Measurements from ENCODE around the gene TGFB3. TPM values are rescaled to one million over a fixed set of nuclear protein-coding genes. Genes with fewer than 3 reads are reported as not detected.

Gene TGFB3
- total RNA-seq, 1 experiment from 2014 or later: 10.0 TPM

GRCh38 chr14:75995372-75996041 is 13.7 kb upstream of the TGFB3 start:
- H3K27me3 ChIP-seq (ENCODE audit: low read length): no peaks in the 10 kb centered on the region
- no peak overlapping the region for H3K9ac ChIP-seq (ENCODE audit: low read length)
- H3K4me1 ChIP-seq (ENCODE audit: low read length): peaks cover 14% of the 10 kb centered on the region
- no peak for DNase-seq
- H3K4me3 ChIP-seq (ENCODE audit: low read length): no peak overlapping the region
- H3K27ac ChIP-seq (ENCODE audit: low read length): no peak overlapping the region
- H3K9me2 ChIP-seq (replicated peaks; ENCODE audit: insufficient read depth, low read length): no peaks in the 10 kb centered on the region
- H3K9me3 ChIP-seq (ENCODE audit: low read length): no peaks in the 10 kb centered on the region
- no peak overlapping the region for H2AFZ ChIP-seq (ENCODE audit: low read length)
- no peaks in the 10 kb centered on the region for H3K79me2 ChIP-seq (ENCODE audit: low read length)
- peaks cover 4% of the 10 kb centered on the region; the same call in 1 of the 2 replicates for H3K36me3 ChIP-seq (ENCODE audit: insufficient read depth, low read length)
- H3K4me2 ChIP-seq (ENCODE audit: low read depth, low read length, poor library complexity, severe bottlenecking): no peak overlapping the region
- H4K20me1 ChIP-seq (ENCODE audit: insufficient read depth, low read depth, low read length): no peaks in the 10 kb centered on the region

GRCh38 chr14:75993567-75994041 is 11.8 kb upstream of the TGFB3 start:
- DNase-seq: peak; percentile 73

GRCh38 chr14:75991753-75992152 is 10.0 kb upstream of the TGFB3 start:
- H3K9me3 ChIP-seq (ENCODE audit: low read length): no peaks in the 10 kb centered on the region
- no peak overlapping the region for H2AFZ ChIP-seq (ENCODE audit: low read length)
- no peak overlapping the region for H3K4me2 ChIP-seq (ENCODE audit: low read depth, low read length, poor library complexity, severe bottlenecking)
- H3K9me2 ChIP-seq (replicated peaks; ENCODE audit: insufficient read depth, low read length): no peaks in the 10 kb centered on the region
- H3K9ac ChIP-seq (ENCODE audit: low read length): no peak overlapping the region
- H3K27me3 ChIP-seq (ENCODE audit: low read length): no peaks in the 10 kb centered on the region
- no peaks in the 10 kb centered on the region for H4K20me1 ChIP-seq (ENCODE audit: insufficient read depth, low read depth, low read length)
- H3K4me3 ChIP-seq (ENCODE audit: low read length): no peak overlapping the region
- DNase-seq: no peak
- H3K79me2 ChIP-seq (ENCODE audit: low read length): no peaks in the 10 kb centered on the region
- H3K27ac ChIP-seq (ENCODE audit: low read length): no peak overlapping the region
- H3K36me3 ChIP-seq (ENCODE audit: insufficient read depth, low read length): no peaks in the 10 kb centered on the region
- H3K4me1 ChIP-seq (ENCODE audit: low read length): peaks cover 17% of the 10 kb centered on the region

More at GRCh38 chr14:75993567-75994041, 11.8 kb upstream of the TGFB3 start:
- Histone ChIP-seq H3K9ac (ENCODE audit: low read length) (peak overlapping the region; percentile 26; the same call in 1 of the 2 replicates), H3K4me3 (ENCODE audit: low read length) (no peak overlapping the region), H3K4me2 (ENCODE audit: low read depth, low read length, poor library complexity, severe bottlenecking) (peak overlapping the region; percentile 8), H3K36me3 (ENCODE audit: insufficient read depth, low read length) (peaks cover 4% of the 10 kb centered on the region; the same call in 1 of the 2 replicates), H3K27me3 (ENCODE audit: low read length) (no peaks in the 10 kb centered on the region), H3K9me3 (ENCODE audit: low read length) (no peaks in the 10 kb centered on the region), H3K27ac (ENCODE audit: low read length) (peak overlapping the region; percentile 22), H4K20me1 (ENCODE audit: insufficient read depth, low read depth, low read length) (no peaks in the 10 kb centered on the region), H3K79me2 (ENCODE audit: low read length) (no peaks in the 10 kb centered on the region), H3K9me2 (replicated peaks; ENCODE audit: insufficient read depth, low read length) (no peaks in the 10 kb centered on the region), H3K4me1 (ENCODE audit: low read length) (peaks cover 14% of the 10 kb centered on the region), H2AFZ (ENCODE audit: low read length) (peak overlapping the region; percentile 60; the same call in 1 of the 2 replicates)

- no peaks in the 10 kb centered on the region for H4K20me1 ChIP-seq (ENCODE audit: insufficient read depth, low read depth, low read length)
These were observed 8.5 kb upstream of the TGFB3 start for GRCh38 chr14:75990297-75990696.

GRCh38 chr14:75989134-75989533 is 7.3 kb upstream of the TGFB3 start:
- Histone ChIP-seq H3K79me2 (ENCODE audit: low read length) (peaks cover 5% of the 10 kb centered on the region; the same call in 1 of the 2 replicates), H3K9me3 (ENCODE audit: low read length) (no peaks in the 10 kb centered on the region), H3K27me3 (ENCODE audit: low read length) (no peaks in the 10 kb centered on the region), H3K4me1 (ENCODE audit: low read length) (peaks cover 30% of the 10 kb centered on the region), H3K9ac (ENCODE audit: low read length) (no peak overlapping the region), H2AFZ (ENCODE audit: low read length) (no peak overlapping the region), H4K20me1 (ENCODE audit: insufficient read depth, low read depth, low read length) (no peaks in the 10 kb centered on the region), H3K36me3 (ENCODE audit: insufficient read depth, low read length) (no peaks in the 10 kb centered on the region), H3K4me2 (ENCODE audit: low read depth, low read length, poor library complexity, severe bottlenecking) (no peak overlapping the region), H3K27ac (ENCODE audit: low read length) (no peak overlapping the region), H3K9me2 (replicated peaks; ENCODE audit: insufficient read depth, low read length) (no peaks in the 10 kb centered on the region), H3K4me3 (ENCODE audit: low read length) (no peak overlapping the region)
- no peak for DNase-seq

More at GRCh38 chr14:75990297-75990696, 8.5 kb upstream of the TGFB3 start:
- Histone ChIP-seq H3K4me2 (ENCODE audit: low read depth, low read length, poor library complexity, severe bottlenecking) (no peak overlapping the region), H3K9me2 (replicated peaks; ENCODE audit: insufficient read depth, low read length) (no peaks in the 10 kb centered on the region), H3K4me1 (ENCODE audit: low read length) (peaks cover 26% of the 10 kb centered on the region), H3K27ac (ENCODE audit: low read length) (no peak overlapping the region), H3K27me3 (ENCODE audit: low read length) (no peaks in the 10 kb centered on the region), H3K4me3 (ENCODE audit: low read length) (no peak overlapping the region), H3K79me2 (ENCODE audit: low read length) (peaks cover 5% of the 10 kb centered on the region; the same call in 1 of the 2 replicates), H3K9ac (ENCODE audit: low read length) (no peak overlapping the region), H2AFZ (ENCODE audit: low read length) (no peak overlapping the region), H3K9me3 (ENCODE audit: low read length) (no peaks in the 10 kb centered on the region), H3K36me3 (ENCODE audit: insufficient read depth, low read length) (no peaks in the 10 kb centered on the region)
- no peak for DNase-seq

- peak overlapping the region; percentile 89 for H3K4me2 ChIP-seq (ENCODE audit: low read depth, low read length, poor library complexity, severe bottlenecking)
- H3K9me2 ChIP-seq (replicated peaks; ENCODE audit: insufficient read depth, low read length): no peaks in the 10 kb centered on the region
- H3K9ac ChIP-seq (ENCODE audit: low read length): no peak overlapping the region
These were observed 5.6 kb upstream of the TGFB3 start for GRCh38 chr14:75987201-75987970.

GRCh38 chr14:75986439-75986765 is 4.6 kb upstream of the TGFB3 start:
- Histone ChIP-seq H3K4me2 (ENCODE audit: low read depth, low read length, poor library complexity, severe bottlenecking) (peak overlapping the region; percentile 89), H3K36me3 (ENCODE audit: insufficient read depth, low read length) (no peaks in the 10 kb centered on the region), H3K9me2 (replicated peaks; ENCODE audit: insufficient read depth, low read length) (no peaks in the 10 kb centered on the region), H3K9ac (ENCODE audit: low read length) (peak overlapping the region; percentile 79), H4K20me1 (ENCODE audit: insufficient read depth, low read depth, low read length) (no peaks in the 10 kb centered on the region), H3K79me2 (ENCODE audit: low read length) (peaks cover 5% of the 10 kb centered on the region; the same call in 1 of the 2 replicates), H3K4me3 (ENCODE audit: low read length) (peak overlapping the region; percentile 84), H2AFZ (ENCODE audit: low read length) (no peak overlapping the region), H3K27me3 (ENCODE audit: low read length) (0 out of 2 replicates have a peak, but pooled peaks cover 3% of the 10 kb centered on the region), H3K9me3 (ENCODE audit: low read length) (no peaks in the 10 kb centered on the region), H3K4me1 (ENCODE audit: low read length) (peaks cover 31% of the 10 kb centered on the region), H3K27ac (ENCODE audit: low read length) (no peak overlapping the region)
- no peak for DNase-seq

More at GRCh38 chr14:75987201-75987970, 5.6 kb upstream of the TGFB3 start:
- Histone ChIP-seq H3K9me3 (ENCODE audit: low read length) (no peaks in the 10 kb centered on the region), H3K4me3 (ENCODE audit: low read length) (no peak overlapping the region), H4K20me1 (ENCODE audit: insufficient read depth, low read depth, low read length) (no peaks in the 10 kb centered on the region), H3K27me3 (ENCODE audit: low read length) (0 out of 2 replicates have a peak, but pooled peaks cover 3% of the 10 kb centered on the region), H3K4me1 (ENCODE audit: low read length) (peaks cover 23% of the 10 kb centered on the region), H3K79me2 (ENCODE audit: low read length) (peaks cover 5% of the 10 kb centered on the region; the same call in 1 of the 2 replicates), H3K36me3 (ENCODE audit: insufficient read depth, low read length) (no peaks in the 10 kb centered on the region), H3K27ac (ENCODE audit: low read length) (no peak overlapping the region), H2AFZ (ENCODE audit: low read length) (no peak overlapping the region)
- no peak for DNase-seq

Measured in Karpas-422 (cell line).